Activated B cell treated with CpG ODN at 0.5 μM for 24 hours (primary cell): Measurements from ENCODE around the gene THUMPD2. TPM values are rescaled to one million over a fixed set of nuclear protein-coding genes. Genes with fewer than 3 reads are reported as not detected.
A peak's percentile ranks its signal among the peaks of the same experiment; 100 is the strongest.
"Not testable (repeated sequence)": the region's sequence is repeated elsewhere in the genome, so short reads cannot be mapped to it uniquely, and the experiment has no call there.

Source experiments
- ATAC-seq: fragments of 200-7000 bp; cut with Tn5 transposase; one replicate; pipeline ENCODE4 v1.10.0; 2021; ENCODE audit warnings: low read depth, mild to moderate bottlenecking, moderate library complexity
- CTCF ChIA-PET: fragments of 350-600 bp; sonication (Branson Sonifier 250); formaldehyde crosslinking; loops from one replicate; lab custom pipeline; 2021; ENCODE audit warnings: antibody characterized with exemption; lab: Charles Lee
- POLR2A ChIA-PET: fragments of 350-600 bp; sonication (Branson Sonifier 250); formaldehyde crosslinking; loops from one replicate; lab custom pipeline; 2021; ENCODE audit warnings: antibody characterized with exemption; lab: Charles Lee
- DNase-seq: peaks from one replicate; pipeline ENCODE4 v3.0.0; 2022
- H3K27ac Mint-ChIP-seq: one replicate; pipeline ENCODE4 v1.8.0; 2020; ENCODE audit warnings: mixed read lengths
- H3K27me3 Mint-ChIP-seq: one replicate; pipeline ENCODE4 v1.8.0; 2021; ENCODE audit warnings: mixed read lengths
- H3K36me3 Mint-ChIP-seq: one replicate; pipeline ENCODE4 v1.8.0; 2021; ENCODE audit warnings: low read depth, mixed read lengths
- H3K4me1 Mint-ChIP-seq: one replicate; pipeline ENCODE4 v1.8.0; 2021; ENCODE audit warnings: mixed read lengths
- H3K4me3 Mint-ChIP-seq: one replicate; pipeline ENCODE4 v1.8.0; 2020; ENCODE audit warnings: mild to moderate bottlenecking, mixed read lengths
- H3K9me3 Mint-ChIP-seq: one replicate; pipeline ENCODE4 v1.8.0; 2020; ENCODE audit warnings: mixed read lengths
- CTCF ChIP-seq: fragments of 200-600 bp; IDR thresholded peaks from one replicate; pipeline ENCODE4 v1.8.0; 2022; ENCODE audit warnings: antibody characterized with exemption, mild to moderate bottlenecking
- intact Hi-C: fragments of 100-400 bp; cut with micrococcal nuclease; formaldehyde crosslinking; loops from one replicate; pipeline ENCODE4 v1.15.1; 2024
- total RNA-seq: library from RNA; stranded (reverse); gene quantifications from 2 replicates; pipeline ENCODE4 v1.2.3, GENCODE V29; 2022

Gene THUMPD2
- total RNA-seq, 1 donor from 2014 or later, result 13.2 TPM

- H3K27ac Mint-ChIP-seq, result no peak overlapping the region
- H3K4me3 Mint-ChIP-seq, result no peak overlapping the region
- no peaks in the 10 kb centered on the region for H3K9me3 Mint-ChIP-seq
- intact Hi-C loops, result loop anchor here (1.0 kb wide), 1 partner anchor 670 kb away; no protein-coding TSS in a partner anchor
- ATAC-seq, result no peak
- peaks cover 11% of the 10 kb centered on the region for H3K36me3 Mint-ChIP-seq
- ChIA-PET POLR2A (no interaction called here), CTCF (interaction anchor here (0.7 to 8.2 kb wide), 10 partner anchors 9 to 782 kb away, joined by 3 to 120 read pairs (median 8); no protein-coding TSS in a partner anchor)
- H3K27me3 Mint-ChIP-seq, result no peaks in the 10 kb centered on the region
- peak; percentile 58 for TF ChIP-seq CTCF
- peaks cover 11% of the 10 kb centered on the region for H3K4me1 Mint-ChIP-seq
- no peak for DNase-seq
Observed at GRCh38 chr2:39728941-39729351, 50.1 kb downstream of the THUMPD2 start.

DNA sequence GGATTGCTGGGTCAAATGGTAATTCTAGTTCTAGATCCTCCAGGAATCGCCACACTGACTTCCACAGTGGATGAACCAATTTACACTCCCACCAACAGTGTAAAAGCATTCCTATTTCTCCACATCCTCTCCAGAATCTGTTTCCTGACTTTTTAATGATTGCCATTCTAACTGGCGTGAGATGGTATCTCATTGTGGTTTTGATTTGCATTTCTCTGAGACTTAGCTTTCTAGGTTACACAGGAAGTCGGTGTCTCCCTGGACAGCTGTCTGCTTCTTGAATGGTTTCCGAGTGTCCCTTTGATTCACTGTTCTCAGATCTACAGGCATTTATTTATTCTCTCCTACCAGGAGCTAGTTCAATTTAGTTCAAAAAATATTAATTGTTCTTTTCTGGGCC, 51.0 kb downstream of the THUMPD2 start:
- peaks cover 11% of the 10 kb centered on the region for H3K4me1 Mint-ChIP-seq
- CTCF ChIA-PET, result interaction anchor here (0.7 to 8.2 kb wide), 4 partner anchors 40 to 500 kb away, joined by 3 to 120 read pairs (median 14); no protein-coding TSS in a partner anchor
- H3K36me3 Mint-ChIP-seq, intact Hi-C loops, H3K4me3 Mint-ChIP-seq, H3K27me3 Mint-ChIP-seq, DNase-seq, H3K9me3 Mint-ChIP-seq, H3K27ac Mint-ChIP-seq, POLR2A ChIA-PET, ATAC-seq: not testable (repeated sequence)

DNA sequence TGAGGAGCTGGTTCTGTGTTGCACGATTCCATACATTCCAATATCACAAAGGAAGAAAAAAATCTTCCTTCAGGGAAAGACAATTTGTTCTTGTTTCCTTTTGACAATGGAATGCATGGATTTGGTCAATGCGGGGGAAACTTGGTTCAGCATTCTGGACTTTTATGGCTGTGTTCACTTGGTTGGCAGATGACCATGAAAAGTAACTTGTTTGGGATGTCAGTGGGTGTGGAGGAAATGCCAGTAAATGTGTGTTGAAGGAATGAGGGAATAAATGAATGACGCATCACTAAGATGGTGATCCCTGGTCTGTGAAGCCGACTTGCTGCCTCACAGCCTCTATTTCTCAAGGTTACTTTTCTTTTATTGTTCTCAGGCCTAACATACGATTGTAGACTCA, 53.7 kb downstream of the THUMPD2 start:
- ATAC-seq, result no peak
- no peak overlapping the region for H3K4me3 Mint-ChIP-seq
- peaks cover 5% of the 10 kb centered on the region for H3K27me3 Mint-ChIP-seq
- intact Hi-C loops, result no loop called here
- H3K4me1 Mint-ChIP-seq, result peaks cover 11% of the 10 kb centered on the region
- POLR2A ChIA-PET, result no interaction called here
- no peaks in the 10 kb centered on the region for H3K9me3 Mint-ChIP-seq
- no peak overlapping the region for H3K27ac Mint-ChIP-seq
- DNase-seq, result no peak
- CTCF ChIA-PET, result no interaction called here
- TF ChIP-seq CTCF, result no peak
- no peaks in the 10 kb centered on the region for H3K36me3 Mint-ChIP-seq

GRCh38 chr2:39724828-39725144, 54.3 kb downstream of the THUMPD2 start:
- H3K27ac Mint-ChIP-seq, result no peak overlapping the region
- ATAC-seq, result no peak

GRCh38 chr2:39723946-39724827, 54.9 kb downstream of the THUMPD2 start:
- CTCF ChIA-PET, result no interaction called here
- Mint-ChIP-seq H3K9me3 (no peaks in the 10 kb centered on the region), H3K36me3 (no peaks in the 10 kb centered on the region), H3K27ac (no peak overlapping the region), H3K4me1 (peaks cover 11% of the 10 kb centered on the region), H3K27me3 (peaks cover 7% of the 10 kb centered on the region), H3K4me3 (no peak overlapping the region)
- intact Hi-C loops, result no loop called here
- ATAC-seq (no peak), DNase-seq (no peak)
- no peak for TF ChIP-seq CTCF
- POLR2A ChIA-PET, result no interaction called here

More at GRCh38 chr2:39724828-39725144, 54.3 kb downstream of the THUMPD2 start:
- ChIA-PET POLR2A (no interaction called here), CTCF (no interaction called here)
- DNase-seq, result no peak
- Mint-ChIP-seq H3K36me3 (no peaks in the 10 kb centered on the region), H3K4me1 (peaks cover 11% of the 10 kb centered on the region), H3K9me3 (no peaks in the 10 kb centered on the region), H3K4me3 (no peak overlapping the region), H3K27me3 (peaks cover 7% of the 10 kb centered on the region)
- intact Hi-C loops, result no loop called here
- TF ChIP-seq CTCF, result no peak
